Activated T-helper 1 cell treated with anti-CD3 and anti-CD28 coated beads, Interleukin-2, amount 50 U/mL, for 16 hours (primary cell): ENCODE data around the gene KRTAP20-1.

Source experiments
- DNase-seq, 2 donors: peaks; one replicate each; pipeline ENCODE4 v3.0.0-alpha.2; 2020; ENCODE audit warnings: low read depth in 1 of 2, low spot score in 1 of 2

KRTAP20-1 gene

DNA sequence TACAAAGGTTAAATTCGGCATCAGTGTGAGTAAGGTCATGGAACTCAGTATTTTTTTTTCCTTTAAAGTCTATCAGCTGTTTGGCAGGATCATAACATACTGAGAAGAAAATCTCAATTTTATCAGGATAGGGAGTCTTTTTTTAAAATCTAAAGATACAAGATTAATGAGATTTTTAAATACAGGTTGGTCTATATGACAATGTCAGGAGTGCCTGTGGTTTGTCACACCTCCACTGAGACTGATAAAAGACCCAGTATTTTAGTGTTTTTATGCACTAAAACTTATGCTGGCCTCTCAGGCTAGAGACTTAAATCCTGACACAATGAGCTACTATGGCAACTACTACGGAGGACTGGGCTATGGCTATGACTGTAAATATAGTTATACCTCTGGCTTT, 26.3 kb downstream of the KRTAP20-1 start, which contains the start of gene KRTAP20-3:
KRTAP20-3 (plus strand) TSS at position 301 of the 400 bp plus-strand sequence.
- DNase-seq = no peak

DNA sequence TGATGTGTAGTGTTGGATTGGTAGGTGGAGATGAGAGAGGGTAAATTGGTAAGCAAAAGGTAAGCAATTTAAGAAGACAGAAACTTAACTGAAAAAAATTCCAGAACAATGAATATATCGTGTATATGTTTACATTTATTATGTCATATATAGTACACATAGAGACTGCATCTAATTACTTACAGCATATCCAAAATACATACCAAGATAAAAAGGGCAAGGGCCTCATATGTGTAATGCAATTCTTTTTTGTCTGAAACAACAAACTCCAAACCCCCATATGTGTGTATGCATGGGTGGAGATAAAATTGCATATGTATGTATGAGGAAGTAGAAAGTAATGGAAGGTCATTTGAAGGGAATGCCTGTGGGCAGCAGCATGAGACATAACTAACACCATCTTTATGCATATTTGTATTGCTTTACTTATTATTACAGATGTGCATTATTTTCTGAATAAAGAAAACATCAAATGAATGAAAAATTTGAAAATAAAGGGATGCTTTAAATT, 30.7 kb downstream of the KRTAP20-1 start:
- no peak for DNase-seq

DNA sequence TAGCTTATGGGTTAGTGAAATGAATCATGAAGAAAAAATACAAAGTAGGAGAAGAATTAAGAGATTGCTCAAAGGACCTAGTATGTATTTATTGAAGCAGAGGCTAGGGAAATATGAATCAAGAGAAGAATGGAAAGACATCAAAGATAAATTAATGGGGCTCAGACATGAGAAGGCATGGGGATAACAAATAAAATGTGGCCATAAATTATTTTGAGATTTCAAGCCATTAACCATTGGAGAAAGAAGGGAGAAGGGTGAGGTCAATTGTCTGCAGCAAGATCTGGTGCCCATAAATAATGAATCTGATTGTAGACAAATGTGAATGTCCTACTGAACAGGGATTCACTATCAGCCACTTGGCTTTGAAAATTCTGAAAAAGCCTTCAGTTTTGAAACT, 36.7 kb downstream of the KRTAP20-1 start:
- DNase-seq = no peak
